HEK293 (cell line): ENCODE data around the gene PPP1R27.

Experiments used
- AEBP2 ChIP-seq: fragments of 450-650 bp; formaldehyde crosslinking; IDR thresholded peaks from 2 replicates; pipeline ENCODE4 v1.5.1; 2016; ENCODE audit warnings: missing biosample characterization, missing genetic modification characterization, borderline replicate concordance
- EGR2 ChIP-seq: fragments of 450-650 bp; formaldehyde crosslinking; IDR thresholded peaks from 2 replicates; pipeline ENCODE4 v1.5.1; 2016; ENCODE audit warnings: low read depth, missing biosample characterization, missing genetic modification characterization
- HOXA7 ChIP-seq: sonication (generic); formaldehyde crosslinking; IDR thresholded peaks from 2 replicates; pipeline ENCODE4 v1.8.1; 2022; ENCODE audit warnings: missing genetic modification reagents, borderline replicate concordance
- KLF8 ChIP-seq: fragments of 450-650 bp; formaldehyde crosslinking; IDR thresholded peaks from 2 replicates; pipeline ENCODE4 v1.5.1; 2016; ENCODE audit warnings: missing biosample characterization, missing genetic modification characterization
- PRDM1 ChIP-seq: fragments of 450-650 bp; formaldehyde crosslinking; IDR thresholded peaks from 2 replicates; pipeline ENCODE4; 2016; ENCODE audit warnings: missing biosample characterization, missing genetic modification characterization
- PRDM6 ChIP-seq: fragments of 450-650 bp; formaldehyde crosslinking; IDR thresholded peaks from 2 replicates; pipeline ENCODE4 v1.5.1; 2017; ENCODE audit warnings: missing biosample characterization, missing genetic modification characterization
- SALL2 ChIP-seq: fragments of 450-650 bp; formaldehyde crosslinking; IDR thresholded peaks from 2 replicates; pipeline ENCODE4 v1.5.0; 2017; ENCODE audit warnings: missing biosample characterization, mild to moderate bottlenecking, missing genetic modification characterization, borderline replicate concordance
- SCRT1 ChIP-seq: fragments of 450-650 bp; formaldehyde crosslinking; IDR thresholded peaks from 2 replicates; pipeline ENCODE4 v1.5.1; 2016; ENCODE audit warnings: missing biosample characterization, missing genetic modification characterization, borderline replicate concordance
- ZBTB1 ChIP-seq: fragments of 450-650 bp; formaldehyde crosslinking; IDR thresholded peaks from 2 replicates; pipeline ENCODE4 v1.5.1; 2016; ENCODE audit warnings: missing biosample characterization, missing genetic modification characterization
- ZBTB21 ChIP-seq: fragments of 450-650 bp; formaldehyde crosslinking; IDR thresholded peaks from 2 replicates; pipeline ENCODE4 v1.5.1; 2017; ENCODE audit warnings: missing biosample characterization, missing genetic modification characterization
- ZBTB7A ChIP-seq: fragments of 450-650 bp; formaldehyde crosslinking; IDR thresholded peaks from 2 replicates; pipeline ENCODE4 v1.5.1; 2016; ENCODE audit warnings: low read depth, missing biosample characterization, missing genetic modification characterization
- ZNF121 ChIP-seq: fragments of 450-650 bp; formaldehyde crosslinking; IDR thresholded peaks from 2 replicates; pipeline ENCODE4 v1.5.1; 2016; ENCODE audit warnings: missing biosample characterization, missing genetic modification characterization
- ZNF138 ChIP-seq: fragments of 450-650 bp; formaldehyde crosslinking; IDR thresholded peaks from 2 replicates; pipeline ENCODE4 v1.5.1; 2016; ENCODE audit warnings: missing biosample characterization, missing genetic modification characterization, borderline replicate concordance
- ZNF157 ChIP-seq: fragments of 450-650 bp; formaldehyde crosslinking; IDR thresholded peaks from 2 replicates; pipeline ENCODE4 v1.5.1; 2016; ENCODE audit warnings: missing biosample characterization, missing genetic modification characterization
- ZNF18 ChIP-seq: fragments of 450-650 bp; formaldehyde crosslinking; IDR thresholded peaks from 2 replicates; pipeline ENCODE4 v1.5.1; 2016; ENCODE audit warnings: missing biosample characterization, missing genetic modification characterization
- ZNF274 ChIP-seq, 2 experiments: fragments of 200-500 bp in 1 of 2; fragments of 450-650 bp in 1 of 2; sonication (Bioruptor generic) in 1 of 2; formaldehyde crosslinking in 1 of 2; IDR thresholded peaks; 2 replicates each; pipeline versions ENCODE4 v1.5.1 to v1.6.1; 2014 to 2016; ENCODE audit warnings: borderline replicate concordance in 1 of 2, inconsistent platforms in 1 of 2, low read length in 1 of 2, missing biosample characterization in 1 of 2, missing genetic modification characterization in 1 of 2
- ZNF302 ChIP-seq: fragments of 450-650 bp; formaldehyde crosslinking; IDR thresholded peaks from 2 replicates; pipeline ENCODE4 v1.5.1; 2016; ENCODE audit warnings: missing biosample characterization, missing genetic modification characterization, low read depth
- ZNF449 ChIP-seq: fragments of 450-650 bp; formaldehyde crosslinking; IDR thresholded peaks from 2 replicates; pipeline ENCODE4 v1.5.1; 2017; ENCODE audit warnings: missing biosample characterization, mild to moderate bottlenecking, missing genetic modification characterization, moderate library complexity
- ZNF501 ChIP-seq: fragments of 450-650 bp; formaldehyde crosslinking; IDR thresholded peaks from 2 replicates; pipeline ENCODE4 v1.5.1; 2016; ENCODE audit warnings: missing biosample characterization, missing genetic modification characterization
- ZNF510 ChIP-seq: fragments of 450-650 bp; formaldehyde crosslinking; IDR thresholded peaks from 2 replicates; pipeline ENCODE4 v1.5.1; 2018; ENCODE audit warnings: mild to moderate bottlenecking, missing genetic modification characterization, missing biosample characterization; ENCODE audit not compliant: insufficient replicate concordance
- ZNF514 ChIP-seq: fragments of 450-650 bp; formaldehyde crosslinking; IDR thresholded peaks from 2 replicates; pipeline ENCODE4 v1.5.1; 2016; ENCODE audit warnings: missing biosample characterization, missing genetic modification characterization
- ZNF521 ChIP-seq: fragments of 450-650 bp; formaldehyde crosslinking; IDR thresholded peaks from 2 replicates; pipeline ENCODE4 v1.5.1; 2017; ENCODE audit warnings: missing biosample characterization, mild to moderate bottlenecking, missing genetic modification characterization
- ZNF610 ChIP-seq: fragments of 450-650 bp; formaldehyde crosslinking; IDR thresholded peaks from 2 replicates; pipeline ENCODE4 v1.5.1; 2016; ENCODE audit warnings: missing biosample characterization, missing genetic modification characterization, borderline replicate concordance
- ZNF623 ChIP-seq: fragments of 450-650 bp; formaldehyde crosslinking; IDR thresholded peaks from 2 replicates; pipeline ENCODE4 v1.5.1; 2016; ENCODE audit warnings: missing biosample characterization, missing genetic modification characterization
- ZNF658 ChIP-seq: fragments of 450-650 bp; formaldehyde crosslinking; IDR thresholded peaks from 2 replicates; pipeline ENCODE4; 2016; ENCODE audit warnings: missing biosample characterization, missing genetic modification characterization
- ZNF670 ChIP-seq: fragments of 450-650 bp; formaldehyde crosslinking; IDR thresholded peaks from 2 replicates; pipeline ENCODE4 v1.5.1; 2016; ENCODE audit warnings: missing biosample characterization, missing genetic modification characterization, low read depth
- ZSCAN16 ChIP-seq: fragments of 450-650 bp; formaldehyde crosslinking; IDR thresholded peaks from 2 replicates; pipeline ENCODE4 v1.5.1; 2016; ENCODE audit warnings: missing biosample characterization, missing genetic modification characterization
- TF ChIP-seq, protein P1 (sequence below): fragments of 450-650 bp; formaldehyde crosslinking; IDR thresholded peaks from 2 replicates; pipeline ENCODE4; 2016; ENCODE audit warnings: missing biosample characterization, missing genetic modification characterization
- TF ChIP-seq, protein P2 (sequence below): IDR thresholded peaks from 2 replicates; pipeline ENCODE4 v1.6.1; 2011; ENCODE audit warnings: mild to moderate bottlenecking, low read depth, low read length, borderline replicate concordance
- TF ChIP-seq, protein P3 (sequence below): fragments of 450-650 bp; formaldehyde crosslinking; IDR thresholded peaks from 2 replicates; pipeline ENCODE4 v1.5.1; 2016; ENCODE audit warnings: missing biosample characterization, missing genetic modification characterization

PPP1R27 gene

GRCh38 chr17:81871387-81872230, 36.8 kb upstream of the PPP1R27 start (continued):
- TF ChIP-seq PRDM6 (tag by site-specific recombination) (no peak), ZNF521 (no peak), ZNF623 (no peak), AEBP2 (tag by site-specific recombination) (no peak), ZNF610 (no peak), ZNF501 (tag by site-specific recombination) (no peak), PRDM1 (tag by site-specific recombination) (no peak), ZNF121 (tag by site-specific recombination) (peak; percentile 73), ZBTB7A (tag by site-specific recombination) (no peak; the same call in 1 of the 2 replicates), SCRT1 (no peak), EGR2 (tag by site-specific recombination) (peak; percentile 85), ZNF18 (no peak), HOXA7 (CRISPR knock-in tag) (no peak), ZNF302 (tag by site-specific recombination) (no peak), ZNF274 (IDR thresholded peaks at IDR 0.05; ENCODE audit: low read length) (no peak), ZNF274 (tag by site-specific recombination; IDR thresholded peaks at IDR 0.05; ENCODE audit: borderline replicate concordance) (no peak), ZNF514 (tag by site-specific recombination) (no peak), ZNF138 (tag by site-specific recombination) (no peak), ZNF670 (tag by site-specific recombination) (no peak), ZSCAN16 (no peak), KLF8 (tag by site-specific recombination) (peak; percentile 79), ZNF157 (tag by site-specific recombination) (no peak), ZBTB21 (tag by site-specific recombination) (no peak), ZNF510 (tag by site-specific recombination) (no peak), SALL2 (tag by site-specific recombination) (no peak), ZNF658 (tag by site-specific recombination) (no peak), ZNF449 (tag by site-specific recombination) (peak; percentile 54), ZBTB1 (peak; percentile 87)
- TF ChIP-seq, protein P1, sequence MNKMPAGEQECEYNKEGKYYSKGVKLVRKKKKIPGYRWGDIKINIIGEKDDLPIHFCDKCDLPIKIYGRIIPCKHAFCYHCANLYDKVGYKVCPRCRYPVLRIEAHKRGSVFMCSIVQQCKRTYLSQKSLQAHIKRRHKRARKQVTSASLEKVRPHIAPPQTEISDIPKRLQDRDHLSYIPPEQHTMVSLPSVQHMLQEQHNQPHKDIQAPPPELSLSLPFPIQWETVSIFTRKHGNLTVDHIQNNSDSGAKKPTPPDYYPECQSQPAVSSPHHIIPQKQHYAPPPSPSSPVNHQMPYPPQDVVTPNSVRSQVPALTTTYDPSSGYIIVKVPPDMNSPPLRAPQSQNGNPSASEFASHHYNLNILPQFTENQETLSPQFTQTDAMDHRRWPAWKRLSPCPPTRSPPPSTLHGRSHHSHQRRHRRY (tag by site-specific recombination) = no peak
- TF ChIP-seq, protein P2, sequence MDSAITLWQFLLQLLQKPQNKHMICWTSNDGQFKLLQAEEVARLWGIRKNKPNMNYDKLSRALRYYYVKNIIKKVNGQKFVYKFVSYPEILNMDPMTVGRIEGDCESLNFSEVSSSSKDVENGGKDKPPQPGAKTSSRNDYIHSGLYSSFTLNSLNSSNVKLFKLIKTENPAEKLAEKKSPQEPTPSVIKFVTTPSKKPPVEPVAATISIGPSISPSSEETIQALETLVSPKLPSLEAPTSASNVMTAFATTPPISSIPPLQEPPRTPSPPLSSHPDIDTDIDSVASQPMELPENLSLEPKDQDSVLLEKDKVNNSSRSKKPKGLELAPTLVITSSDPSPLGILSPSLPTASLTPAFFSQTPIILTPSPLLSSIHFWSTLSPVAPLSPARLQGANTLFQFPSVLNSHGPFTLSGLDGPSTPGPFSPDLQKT = no peak
- TF ChIP-seq, protein P3, sequence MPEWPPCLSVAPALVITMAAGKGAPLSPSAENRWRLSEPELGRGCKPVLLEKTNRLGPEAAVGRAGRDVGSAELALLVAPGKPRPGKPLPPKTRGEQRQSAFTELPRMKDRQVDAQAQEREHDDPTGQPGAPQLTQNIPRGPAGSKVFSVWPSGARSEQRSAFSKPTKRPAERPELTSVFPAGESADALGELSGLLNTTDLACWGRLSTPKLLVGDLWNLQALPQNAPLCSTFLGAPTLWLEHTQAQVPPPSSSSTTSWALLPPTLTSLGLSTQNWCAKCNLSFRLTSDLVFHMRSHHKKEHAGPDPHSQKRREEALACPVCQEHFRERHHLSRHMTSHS = no peak
